ENCODE results near the gene CCR9. TPM values are rescaled to one million over a fixed set of nuclear protein-coding genes. Genes with fewer than 3 reads are reported as not detected.

CCR9 gene
- total RNA-seq, 1 donor from 2014 or later = not detected

GRCh38 chr3:45905755-45906154 is 19.4 kb downstream of the CCR9 start:
- peaks cover 15% of the 10 kb centered on the region for H3K36me3 Mint-ChIP-seq (ENCODE audit: low read depth)

GRCh38 chr3:45906681-45907407 is 20.5 kb downstream of the CCR9 start:
- DNase-seq (ENCODE audit: low spot score) = no peak
- peaks cover 4% of the 10 kb centered on the region for H3K9me3 Mint-ChIP-seq
- H3K4me3 Mint-ChIP-seq = no peak overlapping the region
- H3K27ac Mint-ChIP-seq = no peak overlapping the region
- peaks cover 29% of the 10 kb centered on the region for H3K27me3 Mint-ChIP-seq (ENCODE audit: insufficient read depth)
- peaks cover 15% of the 10 kb centered on the region for H3K36me3 Mint-ChIP-seq (ENCODE audit: low read depth)
- peaks cover 24% of the 10 kb centered on the region for H3K4me1 Mint-ChIP-seq (ENCODE audit: low read depth)
- intact Hi-C loops (cut with micrococcal nuclease) = no loop called here

More at GRCh38 chr3:45905755-45906154, 19.4 kb downstream of the CCR9 start:
- H3K27ac Mint-ChIP-seq = no peak overlapping the region
- peaks cover 4% of the 10 kb centered on the region for H3K9me3 Mint-ChIP-seq
- DNase-seq (ENCODE audit: low spot score) = no peak
- H3K4me1 Mint-ChIP-seq (ENCODE audit: low read depth) = peaks cover 24% of the 10 kb centered on the region
- H3K4me3 Mint-ChIP-seq = no peak overlapping the region
- H3K27me3 Mint-ChIP-seq (ENCODE audit: insufficient read depth) = peaks cover 29% of the 10 kb centered on the region
- intact Hi-C loops (cut with micrococcal nuclease) = loop anchor here (1.0 kb wide), 1 partner anchor 10 kb away; no protein-coding TSS in a partner anchor

GRCh38 chr3:45907769-45908705 is 21.7 kb downstream of the CCR9 start:
- Mint-ChIP-seq H3K4me3 (no peak overlapping the region), H3K27ac (no peak overlapping the region), H3K9me3 (peaks cover 4% of the 10 kb centered on the region), H3K4me1 (ENCODE audit: low read depth) (peaks cover 24% of the 10 kb centered on the region), H3K36me3 (ENCODE audit: low read depth) (peaks cover 18% of the 10 kb centered on the region), H3K27me3 (ENCODE audit: insufficient read depth) (peaks cover 34% of the 10 kb centered on the region)
- intact Hi-C loops (cut with micrococcal nuclease) = loop anchor here (1.0 to 2.0 kb wide), 2 partner anchors 27 to 67 kb away; no protein-coding TSS in a partner anchor
- DNase-seq (ENCODE audit: low spot score) = peak; percentile 19

- intact Hi-C loops (cut with micrococcal nuclease) = loop anchor here (1.0 to 2.0 kb wide), 2 partner anchors 27 to 68 kb away; no protein-coding TSS in a partner anchor
- H3K4me1 Mint-ChIP-seq (ENCODE audit: low read depth) = peaks cover 24% of the 10 kb centered on the region
- no peak overlapping the region for H3K4me3 Mint-ChIP-seq
- H3K36me3 Mint-ChIP-seq (ENCODE audit: low read depth) = peaks cover 18% of the 10 kb centered on the region
- H3K27ac Mint-ChIP-seq = no peak overlapping the region
- H3K27me3 Mint-ChIP-seq (ENCODE audit: insufficient read depth) = peaks cover 36% of the 10 kb centered on the region
- DNase-seq (ENCODE audit: low spot score) = no peak
- H3K9me3 Mint-ChIP-seq = peaks cover 4% of the 10 kb centered on the region
These were observed 22.4 kb downstream of the CCR9 start for GRCh38 chr3:45908761-45909160.

GRCh38 chr3:45909542-45909941 is 23.2 kb downstream of the CCR9 start:
- H3K36me3 Mint-ChIP-seq (ENCODE audit: low read depth) = peaks cover 18% of the 10 kb centered on the region
- intact Hi-C loops (cut with micrococcal nuclease) = loop anchor here (2.0 kb wide), 1 partner anchor 69 kb away; no protein-coding TSS in a partner anchor
- H3K4me1 Mint-ChIP-seq (ENCODE audit: low read depth) = peaks cover 25% of the 10 kb centered on the region

GRCh38 chr3:45910892-45911291 is 24.5 kb downstream of the CCR9 start:
- H3K27me3 Mint-ChIP-seq (ENCODE audit: insufficient read depth) = peaks cover 41% of the 10 kb centered on the region
- no peak overlapping the region for H3K4me3 Mint-ChIP-seq
- no peak for DNase-seq (ENCODE audit: low spot score)
- peaks cover 30% of the 10 kb centered on the region for H3K4me1 Mint-ChIP-seq (ENCODE audit: low read depth)
- peaks cover 2% of the 10 kb centered on the region for H3K9me3 Mint-ChIP-seq
- intact Hi-C loops (cut with micrococcal nuclease) = no loop called here
- H3K27ac Mint-ChIP-seq = no peak overlapping the region
- H3K36me3 Mint-ChIP-seq (ENCODE audit: low read depth) = peaks cover 17% of the 10 kb centered on the region

More at GRCh38 chr3:45909542-45909941, 23.2 kb downstream of the CCR9 start:
- H3K4me3 Mint-ChIP-seq = no peak overlapping the region
- peaks cover 39% of the 10 kb centered on the region for H3K27me3 Mint-ChIP-seq (ENCODE audit: insufficient read depth)
- H3K27ac Mint-ChIP-seq = no peak overlapping the region
- DNase-seq (ENCODE audit: low spot score) = no peak
- H3K9me3 Mint-ChIP-seq = peaks cover 4% of the 10 kb centered on the region

- peaks cover 41% of the 10 kb centered on the region for H3K27me3 Mint-ChIP-seq (ENCODE audit: insufficient read depth)
- H3K27ac Mint-ChIP-seq = no peak overlapping the region
- H3K4me3 Mint-ChIP-seq = no peak overlapping the region
- DNase-seq (ENCODE audit: low spot score) = no peak
- H3K4me1 Mint-ChIP-seq (ENCODE audit: low read depth) = peaks cover 38% of the 10 kb centered on the region
- H3K9me3 Mint-ChIP-seq = no peaks in the 10 kb centered on the region
- intact Hi-C loops (cut with micrococcal nuclease) = no loop called here
- peaks cover 17% of the 10 kb centered on the region for H3K36me3 Mint-ChIP-seq (ENCODE audit: low read depth)
These were observed 25.3 kb downstream of the CCR9 start for GRCh38 chr3:45911511-45912226.

GRCh38 chr3:45912435-45912834 is 26.1 kb downstream of the CCR9 start:
- intact Hi-C loops (cut with micrococcal nuclease) = no loop called here
- H3K27ac Mint-ChIP-seq = no peak overlapping the region
- no peaks in the 10 kb centered on the region for H3K9me3 Mint-ChIP-seq
- peaks cover 43% of the 10 kb centered on the region for H3K27me3 Mint-ChIP-seq (ENCODE audit: insufficient read depth)
- H3K4me1 Mint-ChIP-seq (ENCODE audit: low read depth) = peaks cover 43% of the 10 kb centered on the region
- DNase-seq (ENCODE audit: low spot score) = no peak
- H3K36me3 Mint-ChIP-seq (ENCODE audit: low read depth) = peaks cover 19% of the 10 kb centered on the region
- no peak overlapping the region for H3K4me3 Mint-ChIP-seq

- no peak for DNase-seq (ENCODE audit: low spot score)
- Mint-ChIP-seq H3K9me3 (no peaks in the 10 kb centered on the region), H3K27me3 (ENCODE audit: insufficient read depth) (peaks cover 41% of the 10 kb centered on the region), H3K4me3 (no peak overlapping the region), H3K4me1 (ENCODE audit: low read depth) (peaks cover 33% of the 10 kb centered on the region), H3K27ac (no peak overlapping the region), H3K36me3 (ENCODE audit: low read depth) (peaks cover 28% of the 10 kb centered on the region)
- intact Hi-C loops (cut with micrococcal nuclease) = loop anchor here (1.0 to 5.0 kb wide), 7 partner anchors 9 to 877 kb away; partner anchors contain the start of genes CXCR6 and FYCO1
These were observed 28.2 kb downstream of the CCR9 start for GRCh38 chr3:45914362-45915058.

- Mint-ChIP-seq H3K9me3 (no peaks in the 10 kb centered on the region), H3K4me1 (ENCODE audit: low read depth) (peaks cover 33% of the 10 kb centered on the region), H3K36me3 (ENCODE audit: low read depth) (peaks cover 27% of the 10 kb centered on the region), H3K4me3 (peak overlapping the region; percentile 58), H3K27ac (peak overlapping the region; percentile 83), H3K27me3 (ENCODE audit: insufficient read depth) (peaks cover 35% of the 10 kb centered on the region)
- intact Hi-C loops (cut with micrococcal nuclease) = loop anchor here (1.0 to 5.0 kb wide), 7 partner anchors 10 to 878 kb away; partner anchors contain the start of genes CXCR6 and FYCO1
- no peak for DNase-seq (ENCODE audit: low spot score)
These were observed 28.7 kb downstream of the CCR9 start for GRCh38 chr3:45915059-45915439.

- peaks cover 30% of the 10 kb centered on the region for H3K27me3 Mint-ChIP-seq (ENCODE audit: insufficient read depth)
These were observed 29.3 kb downstream of the CCR9 start for GRCh38 chr3:45915518-45916231.

More at GRCh38 chr3:45915518-45916231, 29.3 kb downstream of the CCR9 start:
- Mint-ChIP-seq H3K4me1 (ENCODE audit: low read depth) (peaks cover 33% of the 10 kb centered on the region), H3K36me3 (ENCODE audit: low read depth) (peaks cover 30% of the 10 kb centered on the region), H3K27ac (peak overlapping the region; percentile 83), H3K4me3 (peak overlapping the region; percentile 58), H3K9me3 (no peaks in the 10 kb centered on the region)
- intact Hi-C loops (cut with micrococcal nuclease) = loop anchor here (1.0 to 5.0 kb wide), 12 partner anchors 10 to 878 kb away; partner anchors contain the start of genes CXCR6, FYCO1 and SACM1L
- peak; percentile 65 for DNase-seq (ENCODE audit: low spot score)

All from activated T-helper 1 cell treated with anti-CD3 and anti-CD28 coated beads, Interleukin-12 subunit alpha, Interleukin-12 subunit beta, Interleukin-2, Interleukin-4 antibody, amounts not matched to agents 30 ng/mL and 10 ng/mL and 1 ng/mL, durations not matched to agents 14 hours and 24 hours and 36 hours (primary cell).